Immature natural killer cell (primary cell): ENCODE results near the gene RBM26. TPM values are rescaled to one million over a fixed set of nuclear protein-coding genes. Genes with fewer than 3 reads are reported as not detected.

ENCODE experiments used
- polyA plus RNA-seq, 3 donors: library from polyadenylated mRNA; unstranded; fragments of 300-500 nt; fragmentation: Illumina TruSeq; gene quantifications; one replicate each; pipeline ENCODE4 v1.2.3, GENCODE V29; 2021

RBM26 gene
- polyA plus RNA-seq, 3 donors from 2014 or later: 5.4 to 11.9 (median 6.2) TPM

Other genes with a start within 250 kb of the RBM26 start
- gene NDFIP2, start 74.9 kb upstream of the RBM26 start, polyA plus RNA-seq: 1 to 10 TPM; 2.6 to 6.1 (median 5.6) TPM